Tibial artery (tissue), 4 donors: Measurements from ENCODE around the gene GATA6.
"Not testable (repeated sequence)": the region's sequence is repeated elsewhere in the genome, so short reads cannot be mapped to it uniquely, and the experiment has no call there.

Source experiments
- DNase-seq, 2 donors: peaks; one replicate each; pipeline ENCODE4 v3.0.0-alpha.2; 2019
- H3K27ac ChIP-seq, 2 donors: fragments of 200-600 bp; sonication (generic) in 1 of 2; 1 replicate in 1 of 2; 2 replicates in 1 of 2; pipeline ENCODE4 v1.5.1; 2018 to 2019; ENCODE audit warnings: mild to moderate bottlenecking in 1 of 2
- H3K27me3 ChIP-seq, 2 donors: fragments of 200-600 bp; sonication (generic) in 1 of 2; one replicate each; pipeline versions ENCODE4 v1.5.1 to v1.6.0; 2016 to 2019
- H3K36me3 ChIP-seq, 3 donors: fragments of 200-600 bp; sonication (generic) in 2 of 3; one replicate each; pipeline ENCODE4 v1.5.1; 2016 to 2019; ENCODE audit warnings: mild to moderate bottlenecking in 2 of 3
- H3K4me1 ChIP-seq, 4 donors: fragments of 200-600 bp; sonication (generic) in 2 of 4; 1 replicate in 3 of 4; 2 replicates in 1 of 4; pipeline ENCODE4 v1.5.1; 2016 to 2019
- H3K4me3 ChIP-seq, 2 donors: fragments of 200-600 bp; sonication (generic) in 1 of 2; 1 replicate in 1 of 2; 2 replicates in 1 of 2; pipeline ENCODE4 v1.5.1; 2018 to 2019; ENCODE audit warnings: mild to moderate bottlenecking in 2 of 2
- H3K9me3 ChIP-seq, 3 donors: fragments of 200-600 bp; sonication (generic) in 1 of 3; one replicate each; pipeline ENCODE4 v1.5.1; 2016 to 2019
- intact Hi-C: fragments of 100-400 bp; cut with DNase I; formaldehyde crosslinking; loops from one replicate; pipeline ENCODE4 v1.15.0; 2023; ENCODE audit warnings: low total_unique reads
- TF ChIP-seq, protein P1 (sequence below), 2 experiments: fragments of 200-600 bp in 1 of 2; fragments of 450-650 bp in 1 of 2; IDR thresholded peaks; one replicate each; pipeline ENCODE4 v1.5.1; 2017 to 2019; ENCODE audit warnings: antibody characterized with exemption in 2 of 2, mild to moderate bottlenecking in 1 of 2, moderate library complexity in 1 of 2

Gene GATA6

DNA sequence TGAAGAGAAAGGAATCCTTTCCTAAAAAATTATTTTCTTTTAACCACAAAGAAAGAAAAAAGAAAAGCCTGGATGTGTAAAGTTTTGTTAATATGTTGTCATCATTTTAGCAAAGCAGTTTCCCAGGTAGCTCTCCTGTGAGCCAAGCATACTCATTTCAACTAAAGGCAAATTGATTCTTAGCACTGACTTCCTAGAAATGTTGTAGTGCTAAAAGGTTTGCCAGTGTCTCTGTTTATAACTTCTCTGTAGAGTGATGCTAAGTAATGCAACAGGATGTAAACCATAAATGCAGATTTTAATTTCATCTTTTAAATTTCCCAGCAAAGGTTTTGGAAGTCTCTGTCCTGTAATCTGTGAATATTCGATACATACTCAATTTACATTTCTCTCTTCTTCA lies 10.2 kb downstream of the GATA6 start:
- intact Hi-C loops = loop anchor here (10.0 kb wide), 1 partner anchor 285 kb away; no protein-coding TSS in a partner anchor

DNA sequence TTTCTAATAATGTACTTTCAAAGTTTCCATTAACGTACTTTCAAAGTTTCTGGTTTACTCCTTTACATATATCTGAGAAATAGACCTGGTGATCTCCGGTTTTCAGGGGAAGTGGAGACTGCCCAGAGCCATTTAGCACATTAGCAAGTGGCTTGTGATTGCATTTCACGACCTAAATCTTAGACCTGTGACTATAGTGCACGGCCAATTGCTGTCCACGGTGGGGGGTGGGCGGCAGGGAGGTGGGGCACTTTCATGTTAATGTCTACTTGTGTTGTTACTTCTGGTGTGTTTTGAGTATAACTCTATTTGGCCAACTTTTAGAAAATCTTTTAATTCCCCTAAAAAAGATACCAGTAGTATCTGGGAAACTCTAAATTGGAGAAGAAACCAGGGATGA lies 11.3 kb downstream of the GATA6 start:
- H3K27ac ChIP-seq = peak overlapping the region; percentile 97 to 100
- H3K27me3 ChIP-seq = no peaks in the 10 kb centered on the region
- H3K9me3 ChIP-seq = no peaks in the 10 kb centered on the region
- H3K36me3 ChIP-seq = peaks cover 12 to 44% (median 30%) of the 10 kb centered on the region in 3 donors
- peaks cover 0 to 89% (median 19%) of the 10 kb centered on the region in 4 donors for H3K4me1 ChIP-seq
- intact Hi-C loops = no loop called here
- TF ChIP-seq, protein P1, sequence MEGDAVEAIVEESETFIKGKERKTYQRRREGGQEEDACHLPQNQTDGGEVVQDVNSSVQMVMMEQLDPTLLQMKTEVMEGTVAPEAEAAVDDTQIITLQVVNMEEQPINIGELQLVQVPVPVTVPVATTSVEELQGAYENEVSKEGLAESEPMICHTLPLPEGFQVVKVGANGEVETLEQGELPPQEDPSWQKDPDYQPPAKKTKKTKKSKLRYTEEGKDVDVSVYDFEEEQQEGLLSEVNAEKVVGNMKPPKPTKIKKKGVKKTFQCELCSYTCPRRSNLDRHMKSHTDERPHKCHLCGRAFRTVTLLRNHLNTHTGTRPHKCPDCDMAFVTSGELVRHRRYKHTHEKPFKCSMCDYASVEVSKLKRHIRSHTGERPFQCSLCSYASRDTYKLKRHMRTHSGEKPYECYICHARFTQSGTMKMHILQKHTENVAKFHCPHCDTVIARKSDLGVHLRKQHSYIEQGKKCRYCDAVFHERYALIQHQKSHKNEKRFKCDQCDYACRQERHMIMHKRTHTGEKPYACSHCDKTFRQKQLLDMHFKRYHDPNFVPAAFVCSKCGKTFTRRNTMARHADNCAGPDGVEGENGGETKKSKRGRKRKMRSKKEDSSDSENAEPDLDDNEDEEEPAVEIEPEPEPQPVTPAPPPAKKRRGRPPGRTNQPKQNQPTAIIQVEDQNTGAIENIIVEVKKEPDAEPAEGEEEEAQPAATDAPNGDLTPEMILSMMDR (IDR thresholded peaks at IDR 0.05) = no peak
- H3K4me3 ChIP-seq = no peak overlapping the region
- DNase-seq = no peak

More for the DNA sequence above, 10.2 kb downstream of the GATA6 start:
- Histone ChIP-seq H3K27ac (peak overlapping the region; percentile 97 to 100), H3K4me1 (peaks cover 0 to 89% (median 12%) of the 10 kb centered on the region in 4 donors), H3K9me3 (no peaks in the 10 kb centered on the region), H3K27me3 (no peaks in the 10 kb centered on the region), H3K4me3 (no peak overlapping the region), H3K36me3 (peaks cover 7 to 36% (median 27%) of the 10 kb centered on the region in 3 donors)
- TF ChIP-seq, protein P1 (IDR thresholded peaks at IDR 0.05) = no peak
- no peak for DNase-seq

DNA sequence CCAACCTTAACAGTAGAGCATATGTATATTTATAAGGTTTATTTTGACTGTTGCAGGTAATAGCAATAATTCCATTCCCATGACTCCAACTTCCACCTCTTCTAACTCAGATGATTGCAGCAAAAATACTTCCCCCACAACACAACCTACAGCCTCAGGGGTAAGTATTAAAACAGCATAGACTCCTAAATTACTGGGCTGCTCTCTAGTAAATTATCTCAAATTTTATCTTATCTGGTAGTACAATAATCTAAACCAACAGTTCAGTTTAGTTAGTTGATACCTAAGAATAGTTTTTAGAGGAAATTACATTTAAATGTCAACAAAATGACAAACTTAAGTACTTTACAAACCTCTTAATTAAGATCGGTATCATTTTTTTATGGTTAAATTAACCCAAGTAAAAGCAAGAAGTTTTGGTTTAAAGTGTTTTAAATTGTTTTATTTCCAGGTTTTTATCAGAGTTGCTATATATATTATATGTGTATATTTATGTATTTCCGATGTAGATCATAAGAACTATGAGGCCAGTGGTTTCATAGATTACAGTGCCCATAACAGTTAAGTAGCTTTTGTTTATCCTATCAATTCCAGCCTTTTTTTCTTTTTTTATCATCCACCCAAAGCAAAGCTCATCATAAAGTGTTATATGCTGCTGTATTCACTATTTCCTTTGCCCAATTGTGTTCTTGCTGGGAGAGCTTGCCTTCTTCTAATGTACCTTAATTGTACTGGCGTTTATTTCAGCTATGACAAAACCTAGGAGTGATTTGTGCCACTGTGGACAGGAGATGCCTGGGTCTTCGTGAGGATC lies 13.7 kb downstream of the GATA6 start:
- H3K4me3 ChIP-seq = no peak overlapping the region
- no peaks in the 10 kb centered on the region for H3K9me3 ChIP-seq
- H3K4me1 ChIP-seq = peaks cover 0 to 93% (median 32%) of the 10 kb centered on the region in 4 donors
- H3K36me3 ChIP-seq = peaks cover 13 to 37% (median 22%) of the 10 kb centered on the region in 3 donors
- DNase-seq = no peak
- intact Hi-C loops = no loop called here
- peak overlapping the region; percentile 69 to 76 for H3K27ac ChIP-seq
- TF ChIP-seq, protein P1 (IDR thresholded peaks at IDR 0.05) = no peak
- no peaks in the 10 kb centered on the region for H3K27me3 ChIP-seq

DNA sequence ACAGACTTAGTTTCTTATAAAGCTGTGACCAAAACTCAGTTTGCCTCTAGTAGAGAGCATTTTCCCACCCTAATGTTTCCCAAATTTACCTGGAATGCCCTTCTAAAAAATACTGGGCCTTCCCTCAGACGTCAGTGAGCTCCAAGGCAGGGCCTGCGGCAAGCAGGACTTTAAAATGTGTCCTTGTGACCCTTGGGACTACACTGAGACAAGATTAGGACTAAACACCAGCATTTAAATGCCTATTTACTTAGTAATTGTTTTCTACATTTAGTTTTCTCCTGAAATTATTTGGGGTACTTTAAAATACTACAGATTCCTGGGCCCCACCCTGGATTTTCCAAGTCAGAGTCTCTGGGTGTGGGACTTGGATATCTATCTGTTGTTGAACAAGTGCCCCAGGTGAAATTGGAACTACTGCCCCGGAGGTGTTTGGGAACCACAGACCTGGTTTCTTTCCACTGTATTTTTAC lies 14.3 kb downstream of the GATA6 start:
- no peaks in the 10 kb centered on the region for H3K9me3 ChIP-seq
- no peak for DNase-seq
- H3K36me3 ChIP-seq = peaks cover 13 to 33% (median 22%) of the 10 kb centered on the region in 3 donors
- no peaks in the 10 kb centered on the region for H3K27me3 ChIP-seq
- H3K27ac ChIP-seq = peak overlapping the region; percentile 69 to 76
- peaks cover 0 to 93% (median 33%) of the 10 kb centered on the region in 4 donors for H3K4me1 ChIP-seq
- TF ChIP-seq, protein P1 (IDR thresholded peaks at IDR 0.05) = no peak
- H3K4me3 ChIP-seq = no peak overlapping the region
- intact Hi-C loops = no loop called here

DNA sequence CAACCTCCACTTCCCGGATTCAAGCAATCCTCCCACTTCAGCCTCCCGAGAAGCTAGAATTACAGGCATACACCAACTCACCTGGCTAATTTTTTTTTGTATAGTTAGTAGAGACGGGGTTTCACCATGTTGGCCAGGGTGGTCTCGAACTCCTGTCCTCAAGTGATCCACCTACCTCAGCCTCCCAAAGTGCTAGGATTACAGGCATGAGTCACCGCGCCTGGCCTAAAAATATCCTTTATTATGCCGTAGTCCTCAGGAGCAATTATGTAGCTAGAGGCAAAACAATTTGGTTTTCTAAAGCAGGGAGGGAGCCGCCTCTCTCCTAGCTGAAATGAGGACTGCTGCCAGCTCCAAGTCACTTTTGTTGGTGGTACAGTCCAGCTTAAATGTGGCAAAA lies 15.2 kb downstream of the GATA6 start:
- peaks cover 0 to 93% (median 39%) of the 10 kb centered on the region in 4 donors for H3K4me1 ChIP-seq
- H3K27ac ChIP-seq = peak overlapping the region; percentile 69 to 76
- H3K9me3 ChIP-seq, H3K4me3 ChIP-seq, intact Hi-C loops, H3K27me3 ChIP-seq: not testable (repeated sequence)
- DNase-seq = peak in 1 of 2 donors; percentile 23
- H3K36me3 ChIP-seq = peaks cover 13 to 33% (median 22%) of the 10 kb centered on the region in 3 donors

DNA sequence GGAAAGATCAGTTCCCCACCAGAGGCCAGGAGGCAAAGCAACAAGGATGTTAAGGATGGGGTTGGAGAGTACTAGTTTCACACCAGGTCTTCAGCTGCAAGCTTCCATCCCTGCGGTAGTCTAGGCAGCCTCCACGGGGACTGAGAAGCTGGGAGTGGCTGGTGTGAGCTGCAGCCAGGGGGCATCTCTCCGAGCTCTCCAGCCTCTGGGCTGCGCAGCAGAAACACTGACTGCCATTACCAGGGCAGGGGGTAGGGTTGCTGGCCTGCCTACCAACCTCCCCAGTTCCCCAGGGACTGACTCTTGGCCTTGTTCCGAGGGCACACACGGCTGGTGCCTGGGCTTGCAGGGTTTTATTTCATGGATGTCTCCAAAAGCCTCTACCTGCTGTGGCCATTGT lies 15.9 kb downstream of the GATA6 start:
- intact Hi-C loops = no loop called here
- Histone ChIP-seq H3K27me3 (no peaks in the 10 kb centered on the region), H3K9me3 (no peaks in the 10 kb centered on the region), H3K36me3 (peaks cover 13 to 33% (median 22%) of the 10 kb centered on the region in 3 donors), H3K27ac (peak overlapping the region; percentile 69 to 76), H3K4me3 (peak overlapping the region in 1 of 2 donors; percentile 0), H3K4me1 (peaks cover 0 to 93% (median 46%) of the 10 kb centered on the region in 4 donors)
- peak; percentile 34 to 86 for DNase-seq
- TF ChIP-seq, protein P1 (IDR thresholded peaks at IDR 0.05) = peak in 1 of 2 experiments; percentile 24
